SJSA1 (cell line): ENCODE data around the gene ADAT3. TPM values are rescaled to one million over a fixed set of nuclear protein-coding genes. Genes with fewer than 3 reads are reported as not detected.

Source experiments
- DNase-seq, 2 experiments: peaks; one replicate each; pipeline ENCODE4 v3.0.0-alpha.2; 2015 to 2020; ENCODE audit warnings: low spot score in 2 of 2, low read depth in 1 of 2
- H3K27ac ChIP-seq: fragments of 250-450 bp; sonication (Bioruptor Pico); 2 replicates; pipeline ENCODE4 v1.5.1; 2020; ENCODE audit warnings: mild to moderate bottlenecking, moderate library complexity
- H3K27me3 ChIP-seq: fragments of 250-450 bp; sonication (Bioruptor Pico); replicated peaks from 2 replicates; pipeline ENCODE4 v1.5.1; 2020; ENCODE audit warnings: mild to moderate bottlenecking, moderate library complexity
- H3K36me3 ChIP-seq: fragments of 250-450 bp; sonication (Bioruptor Pico); 2 replicates; pipeline ENCODE4 v1.5.1; 2020; ENCODE audit warnings: mild to moderate bottlenecking
- H3K4me1 ChIP-seq: fragments of 250-450 bp; sonication (Bioruptor Pico); replicated peaks from 2 replicates; pipeline ENCODE4 v1.6.1; 2021; ENCODE audit warnings: mild to moderate bottlenecking
- H3K4me3 ChIP-seq: fragments of 250-450 bp; sonication (Bioruptor Pico); 2 replicates; pipeline ENCODE4 v1.5.1; 2020; ENCODE audit warnings: mild to moderate bottlenecking
- H3K9me3 ChIP-seq: fragments of 250-450 bp; sonication (Bioruptor Pico); replicated peaks from 2 replicates; pipeline ENCODE4 v1.5.1; 2020; ENCODE audit warnings: mild to moderate bottlenecking
- total RNA-seq: library from RNA; depleted of rRNA; stranded (reverse); fragments of >200 nt; shearing (Covaris generic); gene quantifications from 2 replicates; pipeline ENCODE4 v1.2.3, GENCODE V29; 2014; rRNA removed

ADAT3 gene
- total RNA-seq: 2.4 and 9.1 TPM in 2 replicates

DNA sequence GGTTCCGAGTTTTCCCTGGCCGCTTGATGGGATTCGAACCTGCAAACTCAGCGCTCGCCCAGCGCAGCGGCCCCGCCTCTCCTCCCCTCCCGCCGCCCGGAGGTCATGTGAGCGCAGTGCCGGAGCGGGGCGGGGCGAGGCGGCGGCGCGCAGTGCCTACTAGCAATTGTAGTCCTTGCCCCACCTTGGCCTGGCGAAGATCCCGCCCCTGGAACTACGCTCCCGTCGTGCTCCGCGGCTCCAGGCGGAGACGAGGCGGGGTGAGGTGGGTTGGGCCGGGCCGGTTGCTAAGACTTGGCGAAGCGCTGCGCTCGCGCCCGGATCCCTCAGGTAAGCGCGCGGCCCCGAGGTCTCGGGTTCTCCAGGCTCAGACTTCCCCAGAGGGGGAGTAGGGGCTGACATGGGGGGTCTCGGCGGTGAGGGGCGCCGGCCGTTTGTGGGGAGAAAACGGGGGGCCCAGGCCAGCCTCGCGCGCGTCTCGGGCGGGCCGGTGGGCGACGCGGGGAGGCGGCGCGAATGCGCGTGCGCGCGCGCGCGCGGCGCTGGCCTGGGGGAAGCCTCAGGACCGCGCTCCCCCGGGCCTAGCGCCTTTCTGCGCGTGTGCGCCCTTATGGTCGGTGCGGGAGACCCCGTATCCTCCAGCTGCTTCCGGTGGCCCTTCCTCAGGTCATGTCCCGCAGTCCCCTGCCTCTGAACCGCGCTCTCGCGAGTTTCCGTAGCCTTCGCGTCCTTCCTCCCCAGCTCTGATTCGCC is at the start of gene ADAT3, which contains the start of gene SCAMP4:
TSS of gene ADAT3 (plus strand) at position 290 of the 753 bp plus-strand sequence. CDS start 6,649 bp downstream, outside the sequence.
TSS of gene SCAMP4 (plus strand) at position 290 of the 753 bp plus-strand sequence. CDS start 9,621 bp downstream, outside the sequence.
- no peaks in the 10 kb centered on the region for H3K27me3 ChIP-seq

DNA sequence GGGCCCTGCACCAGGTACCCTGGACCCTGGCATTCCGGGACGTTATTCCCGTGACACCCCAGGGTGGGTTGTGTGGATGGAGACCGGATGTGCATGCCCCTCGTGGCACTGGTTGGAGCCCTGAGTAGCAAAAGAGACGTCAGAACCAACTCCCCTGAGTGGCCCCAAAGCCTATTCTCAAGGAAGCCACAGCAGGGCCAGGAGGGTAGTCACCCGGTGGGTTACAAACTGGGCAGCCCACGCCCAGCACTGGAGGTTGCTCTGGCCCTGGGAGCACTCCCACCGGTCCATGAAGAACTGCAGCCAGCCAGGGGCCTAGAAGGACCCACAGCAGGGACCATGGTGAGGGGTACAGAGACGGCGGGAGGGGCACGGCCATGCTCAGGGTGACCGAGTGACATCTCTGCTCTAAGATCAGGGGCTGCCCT is 49.4 kb upstream of the ADAT3 start:
- Histone ChIP-seq H3K36me3 (peaks cover 11% of the 10 kb centered on the region; the same call in 1 of the 2 replicates), H3K27ac (peak overlapping the region; percentile 31; the same call in 1 of the 2 replicates), H3K4me3 (0 out of 2 replicates have a peak overlapping the region, but pooled peaks have one; percentile 5), H3K9me3 (no peaks in the 10 kb centered on the region), H3K27me3 (no peaks in the 10 kb centered on the region), H3K4me1 (peaks cover 24% of the 10 kb centered on the region)
- no peak for DNase-seq

More for the DNA sequence above, at the start of gene ADAT3, which contains the start of gene SCAMP4:
- peak; percentile 96 to 100 for DNase-seq
- H3K36me3 ChIP-seq: peaks cover 19% of the 10 kb centered on the region
- peak within 1 kb of the TSS; percentile 49 for H3K27ac ChIP-seq
- no peaks in the 10 kb centered on the region for H3K9me3 ChIP-seq
- H3K4me3 ChIP-seq: peak within 1 kb of the TSS; percentile 83
- H3K4me1 ChIP-seq: peaks cover 7% of the 10 kb centered on the region

DNA sequence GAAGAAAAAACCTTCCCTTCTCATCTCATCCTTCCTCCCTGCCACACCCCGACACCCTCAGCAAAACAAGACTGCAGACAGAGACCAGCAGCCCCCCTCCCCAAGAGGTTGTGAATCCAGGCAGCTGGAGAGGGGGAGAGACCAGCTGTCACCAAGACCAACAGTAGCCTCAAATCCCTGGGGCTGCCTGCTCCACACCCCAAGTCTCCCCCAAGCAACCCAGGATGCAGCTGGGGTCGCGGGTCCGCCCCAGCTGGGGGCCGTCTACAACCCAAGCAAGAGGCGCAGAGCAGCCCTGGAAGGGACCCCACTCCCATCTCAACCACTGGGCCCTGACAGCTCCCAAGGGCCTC is 48.9 kb upstream of the ADAT3 start:
- H3K36me3 ChIP-seq: peaks cover 11% of the 10 kb centered on the region; the same call in 1 of the 2 replicates
- H3K27me3 ChIP-seq: no peaks in the 10 kb centered on the region
- H3K27ac ChIP-seq: no peak overlapping the region
- peaks cover 25% of the 10 kb centered on the region for H3K4me1 ChIP-seq
- DNase-seq: no peak
- no peak overlapping the region for H3K4me3 ChIP-seq
- H3K9me3 ChIP-seq: no peaks in the 10 kb centered on the region

DNA sequence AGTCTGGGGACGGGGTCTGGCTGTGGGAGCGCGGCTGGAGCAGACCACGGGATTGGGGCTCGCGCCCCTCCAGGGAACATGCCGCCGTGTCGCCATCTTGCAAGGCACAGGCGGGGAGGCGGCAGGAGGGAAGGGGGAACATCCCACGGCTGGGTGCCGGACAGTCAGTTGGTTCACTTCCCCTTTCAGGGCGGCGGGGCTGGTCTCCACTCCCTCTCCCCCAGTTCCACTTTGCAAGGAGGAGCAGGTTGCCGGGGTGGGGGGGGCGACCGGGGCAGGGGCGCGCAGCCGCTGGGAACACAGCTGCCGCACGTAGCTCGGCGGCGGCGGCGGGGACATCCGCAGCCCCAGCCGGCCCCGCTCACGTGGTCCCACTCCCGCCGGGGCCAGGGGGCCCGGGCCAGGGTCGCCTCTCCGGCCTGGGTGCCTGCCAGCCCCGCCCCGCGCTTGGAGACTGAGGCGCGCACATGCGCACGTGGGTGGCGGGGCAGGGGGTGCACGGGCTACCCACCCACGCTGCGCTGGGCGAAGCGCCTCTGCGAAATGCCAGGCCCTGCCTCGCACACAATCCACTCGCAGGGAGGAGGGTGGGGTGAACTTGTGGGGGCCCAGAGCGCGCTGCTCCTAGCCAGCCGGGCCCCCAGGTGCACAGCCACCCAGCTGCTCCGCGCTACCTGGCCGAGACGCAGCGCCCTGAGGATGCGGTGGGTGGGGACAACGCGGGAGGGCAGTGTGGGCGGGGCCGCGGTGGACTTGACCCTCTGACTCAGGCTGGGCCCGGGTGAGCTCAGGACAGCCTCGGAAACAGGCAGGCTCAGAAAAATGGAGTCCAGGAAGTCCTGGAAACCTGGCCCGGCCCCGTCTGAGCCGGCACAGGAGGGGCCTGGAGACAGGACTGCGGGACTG is 48.2 kb upstream of the ADAT3 start:
- Histone ChIP-seq H3K27me3 (no peaks in the 10 kb centered on the region), H3K27ac (no peak overlapping the region), H3K36me3 (peaks cover 11% of the 10 kb centered on the region; the same call in 1 of the 2 replicates), H3K9me3 (no peaks in the 10 kb centered on the region), H3K4me1 (peaks cover 31% of the 10 kb centered on the region), H3K4me3 (no peak overlapping the region)
- no peak for DNase-seq

DNA sequence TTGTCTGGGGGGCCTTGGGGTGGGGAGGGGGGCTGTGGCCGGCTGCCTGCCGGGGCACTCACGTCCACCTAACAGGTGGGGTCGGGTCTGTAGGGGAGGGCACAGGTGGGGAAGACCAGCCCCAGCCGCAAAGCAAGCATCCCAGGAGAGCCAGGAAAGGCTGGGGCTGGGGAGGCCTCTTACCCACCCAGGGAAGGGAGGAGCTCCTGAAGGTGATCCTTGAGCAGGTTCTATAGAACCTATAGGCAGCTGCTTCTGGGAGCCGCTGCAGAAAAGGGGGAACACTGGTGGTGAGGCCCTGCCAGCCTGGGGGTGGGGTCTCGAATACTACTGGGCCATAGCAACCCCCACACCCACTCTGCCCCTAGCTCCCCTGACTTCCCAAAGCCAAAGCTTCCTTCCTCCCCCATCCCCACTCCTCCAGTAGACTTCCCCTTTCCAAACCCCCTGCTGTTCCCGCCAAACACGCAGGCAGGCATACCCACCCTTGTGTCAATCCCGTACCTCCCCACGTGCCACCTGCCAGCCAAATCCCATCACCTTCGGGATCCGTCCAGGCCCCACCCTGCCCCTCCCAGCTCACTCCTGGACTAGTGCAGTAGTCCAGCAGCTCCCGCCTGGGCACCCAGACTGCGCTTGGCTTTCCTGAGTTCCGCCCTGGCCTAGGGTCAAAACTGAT is 47.4 kb upstream of the ADAT3 start:
- Histone ChIP-seq H3K4me3 (no peak overlapping the region), H3K27me3 (no peaks in the 10 kb centered on the region), H3K4me1 (peaks cover 35% of the 10 kb centered on the region), H3K27ac (no peak overlapping the region), H3K36me3 (peaks cover 10% of the 10 kb centered on the region), H3K9me3 (no peaks in the 10 kb centered on the region)
- no peak for DNase-seq

DNA sequence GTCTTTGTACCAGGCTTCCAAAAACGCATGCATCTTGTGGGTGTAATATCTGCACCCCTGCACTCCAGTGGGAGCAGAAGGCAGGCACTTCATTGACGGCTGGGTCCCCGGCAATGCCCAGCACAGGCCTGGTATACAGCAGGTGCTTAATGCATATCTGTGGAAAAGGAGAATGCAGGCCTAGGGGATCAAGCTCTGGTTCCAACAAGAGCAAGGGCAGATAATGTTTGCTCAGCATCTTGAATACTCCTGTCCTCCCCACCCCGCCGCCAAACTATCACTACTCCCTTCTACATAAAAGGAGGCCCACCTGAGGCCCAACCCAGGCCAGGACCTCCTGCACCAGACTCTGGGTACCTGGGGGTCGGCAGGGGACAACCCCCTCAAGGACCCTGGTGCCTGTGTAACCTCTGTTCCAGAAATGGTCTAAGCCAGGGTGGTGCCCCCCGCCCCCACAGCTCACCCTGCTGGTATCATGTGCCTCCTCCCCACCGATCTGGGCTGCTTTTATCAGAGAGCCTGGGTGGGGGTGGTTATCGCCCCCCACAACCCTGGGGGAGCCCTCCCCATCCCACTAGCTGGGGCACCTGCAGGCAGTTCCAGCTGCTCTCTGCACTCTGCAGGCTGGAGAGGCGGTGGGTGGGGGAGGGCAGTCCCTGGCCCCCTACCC is 46.7 kb upstream of the ADAT3 start:
- Histone ChIP-seq H3K36me3 (peaks cover 9% of the 10 kb centered on the region), H3K4me1 (peaks cover 28% of the 10 kb centered on the region), H3K27ac (no peak overlapping the region), H3K4me3 (no peak overlapping the region), H3K27me3 (no peaks in the 10 kb centered on the region), H3K9me3 (no peaks in the 10 kb centered on the region)
- DNase-seq: no peak

DNA sequence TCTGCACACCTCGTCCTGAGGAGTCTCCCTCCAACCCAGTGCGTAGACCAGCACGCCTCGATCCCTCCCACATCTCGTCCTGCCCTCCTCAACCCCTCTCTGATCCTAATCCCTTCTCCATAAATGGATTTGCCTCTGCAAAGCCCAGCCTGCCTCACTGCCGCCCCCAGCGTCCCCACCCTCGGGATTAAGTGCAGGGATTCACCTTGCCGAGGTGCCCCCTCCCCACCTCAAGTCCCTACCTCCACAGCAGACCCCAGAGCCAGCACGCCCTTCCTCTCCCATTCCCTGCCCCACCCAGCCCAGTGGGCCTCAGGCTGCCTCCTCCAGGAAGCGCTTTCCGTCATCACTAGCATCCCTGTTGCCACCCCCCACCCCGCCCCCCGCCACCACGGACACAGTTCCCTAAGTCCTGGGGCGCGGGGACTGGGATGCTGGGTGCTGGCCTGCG is 45.8 kb upstream of the ADAT3 start:
- Histone ChIP-seq H3K27me3 (no peaks in the 10 kb centered on the region), H3K36me3 (peaks cover 4% of the 10 kb centered on the region), H3K9me3 (no peaks in the 10 kb centered on the region), H3K4me1 (peaks cover 25% of the 10 kb centered on the region), H3K4me3 (no peak overlapping the region), H3K27ac (no peak overlapping the region)
- DNase-seq: no peak

DNA sequence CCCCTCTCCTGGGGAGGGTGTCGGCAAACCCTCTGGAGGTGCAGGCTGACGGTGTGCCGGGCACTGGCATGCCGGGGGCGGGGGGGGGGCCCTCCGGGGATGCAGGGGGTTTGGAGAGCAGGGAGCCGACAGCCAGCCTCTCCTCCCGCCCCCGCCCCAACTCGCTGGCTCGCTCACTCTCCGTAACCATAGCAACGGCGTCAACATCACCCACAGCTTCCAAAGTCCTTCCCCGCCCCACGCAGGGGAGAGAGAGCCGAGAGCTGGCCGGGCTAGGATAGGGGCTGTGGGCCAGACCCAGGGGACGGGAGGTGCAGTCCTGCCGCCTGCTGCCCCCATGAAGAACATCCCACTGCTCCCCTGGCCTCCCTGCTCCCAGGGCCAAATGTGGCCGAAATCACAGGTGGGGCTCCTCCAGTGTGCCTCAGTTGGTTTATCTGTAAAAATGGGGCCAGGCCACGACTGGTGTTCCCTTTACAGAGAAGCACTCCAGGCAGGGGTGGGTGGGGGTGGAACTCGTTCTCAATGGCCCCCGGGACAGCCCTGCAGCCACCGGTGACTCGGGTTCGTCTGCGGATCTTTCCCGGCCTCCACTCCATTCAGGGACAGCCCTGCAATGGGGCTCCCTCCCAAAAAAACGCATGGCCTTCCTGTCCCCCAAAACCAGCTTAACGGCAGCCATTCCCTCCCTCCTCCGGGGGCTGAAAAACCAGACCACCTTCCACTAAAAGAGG is 45.0 kb upstream of the ADAT3 start:
- H3K4me1 ChIP-seq: peaks cover 27% of the 10 kb centered on the region

DNA sequence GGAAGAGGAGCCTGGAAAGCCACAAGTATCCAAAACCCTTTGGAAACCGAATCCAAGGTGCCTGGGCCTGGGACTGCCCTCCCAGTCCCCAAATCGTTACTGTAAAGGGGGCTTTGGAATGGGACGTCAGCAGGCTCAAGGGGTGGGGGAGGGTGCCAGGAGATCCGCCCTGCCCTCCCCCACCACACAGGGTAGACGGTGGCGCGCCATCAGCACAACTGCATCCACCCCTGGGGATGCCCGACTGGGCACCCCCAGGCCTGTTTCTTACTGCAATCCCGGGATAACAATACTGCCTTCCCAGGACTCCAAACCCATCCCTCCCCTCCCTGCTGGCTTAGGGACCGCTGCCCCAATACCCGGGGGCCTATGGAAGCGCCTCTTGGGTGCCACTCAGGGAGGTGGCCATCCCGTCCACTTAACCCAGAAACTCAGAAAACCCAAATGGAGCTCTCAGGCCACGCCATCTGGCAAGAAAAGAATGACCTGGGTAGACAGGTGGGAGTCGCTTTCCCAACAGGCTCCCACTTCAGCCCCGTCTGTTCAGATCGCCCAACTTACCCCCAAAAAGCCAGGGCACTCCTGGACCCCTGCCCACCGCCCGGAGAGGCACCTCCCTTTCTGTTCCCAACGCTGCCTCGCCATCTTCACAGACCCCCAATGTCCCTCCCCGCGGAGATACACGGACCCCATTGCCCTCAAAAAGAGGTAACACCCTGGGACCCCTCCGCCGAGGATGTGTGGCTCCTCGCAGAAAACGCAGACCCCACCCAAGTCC is 44.2 kb upstream of the ADAT3 start:
- Histone ChIP-seq H3K27ac (no peak overlapping the region), H3K4me1 (peaks cover 20% of the 10 kb centered on the region)

More for the DNA sequence above, 45.0 kb upstream of the ADAT3 start:
- no peak for DNase-seq
- Histone ChIP-seq H3K27me3 (no peaks in the 10 kb centered on the region), H3K9me3 (no peaks in the 10 kb centered on the region), H3K27ac (no peak overlapping the region), H3K36me3 (peaks cover 2% of the 10 kb centered on the region), H3K4me3 (no peak overlapping the region)

DNA sequence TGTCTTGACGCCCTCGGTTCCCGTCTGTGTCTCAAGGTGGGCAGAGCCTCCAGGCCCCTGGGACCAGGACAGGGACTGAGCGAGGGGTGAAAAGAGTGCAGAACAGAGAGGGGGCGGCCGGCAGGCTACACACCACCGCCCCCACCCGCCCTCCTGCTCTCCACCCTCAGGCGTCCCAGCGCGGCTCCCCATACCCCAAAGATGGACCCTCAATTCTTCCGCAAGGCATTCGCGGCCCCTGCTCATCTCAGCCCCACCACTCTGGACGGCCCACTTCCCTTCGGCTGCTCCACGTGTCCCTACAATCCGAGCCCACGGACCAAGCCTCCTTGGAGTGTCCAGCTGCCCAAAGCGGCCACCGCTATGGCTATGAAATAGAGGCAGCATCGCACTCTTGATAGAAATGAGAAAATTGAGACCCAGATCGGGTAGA is 43.6 kb upstream of the ADAT3 start:
- DNase-seq: no peak
- Histone ChIP-seq H3K36me3 (peaks cover 2% of the 10 kb centered on the region), H3K27ac (no peak overlapping the region), H3K27me3 (no peaks in the 10 kb centered on the region), H3K9me3 (no peaks in the 10 kb centered on the region), H3K4me1 (peaks cover 19% of the 10 kb centered on the region), H3K4me3 (peak overlapping the region; percentile 57)

More for the DNA sequence above, 44.2 kb upstream of the ADAT3 start:
- Histone ChIP-seq H3K36me3 (peaks cover 2% of the 10 kb centered on the region), H3K4me3 (no peak overlapping the region; the same call in 1 of the 2 replicates), H3K27me3 (no peaks in the 10 kb centered on the region), H3K9me3 (no peaks in the 10 kb centered on the region)
- no peak for DNase-seq

DNA sequence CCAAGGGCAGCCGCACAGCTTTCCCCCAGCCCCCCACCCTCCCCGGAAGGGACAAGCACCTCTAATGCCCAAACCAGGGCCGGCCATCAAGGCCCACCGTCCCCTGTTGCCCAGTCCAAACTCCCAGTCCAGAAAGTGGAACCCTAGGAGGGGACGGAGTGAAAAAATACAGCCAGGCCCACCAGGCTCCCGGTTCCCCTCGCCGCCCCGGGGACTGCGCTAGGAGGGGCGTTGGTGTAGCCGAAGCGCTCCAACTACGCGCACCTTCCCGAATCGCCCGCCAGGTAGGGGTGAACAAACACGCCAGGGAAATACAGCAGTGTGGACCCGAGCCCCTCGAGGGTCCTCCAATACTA is 43.2 kb upstream of the ADAT3 start:
- H3K36me3 ChIP-seq: peaks cover 2% of the 10 kb centered on the region
- H3K9me3 ChIP-seq: no peaks in the 10 kb centered on the region
- no peak for DNase-seq
- H3K27me3 ChIP-seq: no peaks in the 10 kb centered on the region
- peak overlapping the region; percentile 57 for H3K4me3 ChIP-seq
- peaks cover 19% of the 10 kb centered on the region for H3K4me1 ChIP-seq
- no peak overlapping the region; the same call in 1 of the 2 replicates for H3K27ac ChIP-seq
